Cardiac fibroblast (primary cell): ENCODE data around the gene SLC7A5.

Source experiments
- DNase-seq, 2 donors: peaks; one replicate each; pipeline versions ENCODE4 v3.0.0 to v3.0.0-alpha.2; 2010; ENCODE audit warnings: low read depth in 2 of 2
- H3K4me3 ChIP-seq, 2 donors: replicated peaks in 1 of 2; 1 replicate in 1 of 2; 2 replicates in 1 of 2; pipeline ENCODE4 v1.5.1; 2011; ENCODE audit warnings: low read depth in 2 of 2, low read length in 2 of 2, mild to moderate bottlenecking in 2 of 2, moderate library complexity in 1 of 2
- TF ChIP-seq, protein P1 (sequence below): IDR thresholded peaks from one replicate; pipeline ENCODE4 v1.5.1; 2011; ENCODE audit warnings: low read depth, mild to moderate bottlenecking, low read length, inconsistent platforms

Gene SLC7A5

DNA sequence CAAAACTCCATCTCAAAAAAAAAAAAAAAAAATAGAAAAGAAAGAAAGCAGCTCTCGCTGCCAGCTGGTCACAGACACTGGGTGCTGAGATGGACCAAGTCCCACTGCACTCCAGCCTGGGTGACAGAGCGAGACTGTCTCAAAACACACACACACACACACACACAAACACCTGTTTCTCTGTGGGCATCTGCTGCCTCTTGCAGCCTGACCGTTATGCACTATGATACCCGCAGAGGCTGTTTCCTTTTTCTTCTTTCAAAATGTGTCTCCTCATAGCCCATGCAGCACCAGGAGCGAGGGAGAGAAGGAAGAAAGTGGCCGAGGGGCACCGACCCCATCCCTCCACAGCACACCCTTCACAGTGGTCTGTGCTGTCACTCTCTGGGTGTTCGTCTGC is 66.6 kb downstream of the SLC7A5 start:
- TF ChIP-seq, protein P1, sequence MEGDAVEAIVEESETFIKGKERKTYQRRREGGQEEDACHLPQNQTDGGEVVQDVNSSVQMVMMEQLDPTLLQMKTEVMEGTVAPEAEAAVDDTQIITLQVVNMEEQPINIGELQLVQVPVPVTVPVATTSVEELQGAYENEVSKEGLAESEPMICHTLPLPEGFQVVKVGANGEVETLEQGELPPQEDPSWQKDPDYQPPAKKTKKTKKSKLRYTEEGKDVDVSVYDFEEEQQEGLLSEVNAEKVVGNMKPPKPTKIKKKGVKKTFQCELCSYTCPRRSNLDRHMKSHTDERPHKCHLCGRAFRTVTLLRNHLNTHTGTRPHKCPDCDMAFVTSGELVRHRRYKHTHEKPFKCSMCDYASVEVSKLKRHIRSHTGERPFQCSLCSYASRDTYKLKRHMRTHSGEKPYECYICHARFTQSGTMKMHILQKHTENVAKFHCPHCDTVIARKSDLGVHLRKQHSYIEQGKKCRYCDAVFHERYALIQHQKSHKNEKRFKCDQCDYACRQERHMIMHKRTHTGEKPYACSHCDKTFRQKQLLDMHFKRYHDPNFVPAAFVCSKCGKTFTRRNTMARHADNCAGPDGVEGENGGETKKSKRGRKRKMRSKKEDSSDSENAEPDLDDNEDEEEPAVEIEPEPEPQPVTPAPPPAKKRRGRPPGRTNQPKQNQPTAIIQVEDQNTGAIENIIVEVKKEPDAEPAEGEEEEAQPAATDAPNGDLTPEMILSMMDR: no peak
- DNase-seq: no peak
- no peak overlapping the region for H3K4me3 ChIP-seq

- TF ChIP-seq, protein P1: no peak
- no peak for DNase-seq
- no peak overlapping the region for H3K4me3 ChIP-seq
Observed at GRCh38 chr16:87801679-87802259, 67.5 kb downstream of the SLC7A5 start.

DNA sequence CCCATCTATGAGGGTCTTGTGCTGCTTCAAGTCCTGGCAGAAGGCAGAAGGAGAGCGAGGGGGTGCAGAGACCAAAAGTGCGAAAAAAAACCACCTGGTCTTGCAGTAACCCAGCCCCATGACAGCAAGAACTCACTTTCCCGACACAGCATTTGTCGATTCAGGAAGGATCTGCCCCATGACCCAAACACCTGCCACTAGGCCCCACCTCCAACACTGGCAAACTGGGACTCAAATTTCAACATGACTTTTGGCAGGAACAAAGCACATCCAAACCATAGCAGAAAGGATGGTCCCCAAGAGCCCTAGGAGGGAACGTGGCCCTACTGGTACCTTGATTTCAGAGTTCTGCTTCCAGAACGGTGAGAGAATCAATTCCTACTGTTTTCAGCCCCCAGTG is 68.8 kb downstream of the SLC7A5 start:
- H3K4me3 ChIP-seq: no peak overlapping the region
- no peak for DNase-seq
- TF ChIP-seq, protein P1: no peak

GRCh38 chr16:87795336-87795735 is 74.0 kb downstream of the SLC7A5 start:
- TF ChIP-seq, protein P1: no peak
- no peak for DNase-seq
- no peak overlapping the region for H3K4me3 ChIP-seq

DNA sequence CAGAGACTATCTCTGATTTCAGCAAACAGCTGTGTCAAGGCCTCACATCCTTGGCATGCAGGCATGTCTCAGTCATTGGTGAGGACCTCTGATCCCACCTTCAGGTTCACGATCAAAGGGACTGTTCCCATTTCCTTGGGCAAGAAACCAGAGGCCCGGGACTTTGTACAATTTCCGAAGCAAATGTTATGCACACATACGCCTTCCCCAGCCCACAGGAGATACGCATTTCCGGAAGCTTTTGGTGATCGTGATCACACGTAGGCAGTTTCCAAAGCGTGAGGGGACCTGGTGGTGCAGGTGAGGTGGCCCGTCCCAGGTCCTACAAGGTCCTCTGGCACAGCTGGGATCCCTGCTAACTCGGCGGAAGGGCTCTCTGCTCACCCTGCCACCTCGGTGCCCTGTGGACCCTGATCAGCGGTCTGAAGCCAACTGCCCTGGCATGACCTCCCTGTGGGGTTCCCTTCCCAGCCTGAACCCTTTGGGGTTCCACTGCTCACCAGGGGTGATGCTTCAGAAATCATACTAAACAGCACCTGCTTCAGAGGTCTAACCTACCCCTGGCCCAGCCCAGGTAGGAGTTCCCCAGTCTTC is 74.7 kb downstream of the SLC7A5 start:
- TF ChIP-seq, protein P1: no peak
- DNase-seq: no peak

DNA sequence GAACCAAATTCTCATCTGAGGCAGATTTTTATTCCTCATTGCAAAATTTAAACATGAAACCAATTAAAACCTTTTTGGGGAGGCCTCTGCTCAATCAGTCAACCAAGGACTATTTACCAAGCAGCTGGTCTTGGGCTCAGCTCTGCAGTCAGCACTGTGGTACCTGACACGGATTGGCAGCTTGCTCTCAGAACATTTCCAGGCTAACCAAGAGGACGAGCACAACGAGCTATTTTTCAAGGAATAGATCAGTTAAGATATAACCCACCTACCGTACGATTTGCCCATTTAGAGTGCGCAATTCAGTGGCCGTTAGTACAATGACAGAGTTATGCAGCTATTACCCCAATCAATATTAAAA is 77.1 kb downstream of the SLC7A5 start:
- no peak for DNase-seq
- TF ChIP-seq, protein P1: no peak
- H3K4me3 ChIP-seq: no peak overlapping the region

More for the DNA sequence above, 74.7 kb downstream of the SLC7A5 start:
- H3K4me3 ChIP-seq: no peak overlapping the region
